ENCODE measurements around the gene GUCY1A2.
A peak's percentile ranks its signal among the peaks of the same experiment; 100 is the strongest.

Gene GUCY1A2

GRCh38 chr11:106969644-106970355 is 48.5 kb downstream of the GUCY1A2 start:
- TF ChIP-seq, protein P1, sequence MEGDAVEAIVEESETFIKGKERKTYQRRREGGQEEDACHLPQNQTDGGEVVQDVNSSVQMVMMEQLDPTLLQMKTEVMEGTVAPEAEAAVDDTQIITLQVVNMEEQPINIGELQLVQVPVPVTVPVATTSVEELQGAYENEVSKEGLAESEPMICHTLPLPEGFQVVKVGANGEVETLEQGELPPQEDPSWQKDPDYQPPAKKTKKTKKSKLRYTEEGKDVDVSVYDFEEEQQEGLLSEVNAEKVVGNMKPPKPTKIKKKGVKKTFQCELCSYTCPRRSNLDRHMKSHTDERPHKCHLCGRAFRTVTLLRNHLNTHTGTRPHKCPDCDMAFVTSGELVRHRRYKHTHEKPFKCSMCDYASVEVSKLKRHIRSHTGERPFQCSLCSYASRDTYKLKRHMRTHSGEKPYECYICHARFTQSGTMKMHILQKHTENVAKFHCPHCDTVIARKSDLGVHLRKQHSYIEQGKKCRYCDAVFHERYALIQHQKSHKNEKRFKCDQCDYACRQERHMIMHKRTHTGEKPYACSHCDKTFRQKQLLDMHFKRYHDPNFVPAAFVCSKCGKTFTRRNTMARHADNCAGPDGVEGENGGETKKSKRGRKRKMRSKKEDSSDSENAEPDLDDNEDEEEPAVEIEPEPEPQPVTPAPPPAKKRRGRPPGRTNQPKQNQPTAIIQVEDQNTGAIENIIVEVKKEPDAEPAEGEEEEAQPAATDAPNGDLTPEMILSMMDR (IDR thresholded peaks at IDR 0.05; ENCODE audit: low read length, missing control alignments) = no peak
- no peak overlapping the region for H3K4me3 ChIP-seq (replicated peaks; ENCODE audit: low read depth, low read length)
- no peak for DNase-seq (ENCODE audit: low read depth)

- TF ChIP-seq, protein P1 (IDR thresholded peaks at IDR 0.05; ENCODE audit: low read length, missing control alignments) = no peak
- DNase-seq (ENCODE audit: low read depth) = no peak
- no peak overlapping the region for H3K4me3 ChIP-seq (replicated peaks; ENCODE audit: low read depth, low read length)
These were observed 55.3 kb downstream of the GUCY1A2 start for GRCh38 chr11:106962995-106963394.

DNA sequence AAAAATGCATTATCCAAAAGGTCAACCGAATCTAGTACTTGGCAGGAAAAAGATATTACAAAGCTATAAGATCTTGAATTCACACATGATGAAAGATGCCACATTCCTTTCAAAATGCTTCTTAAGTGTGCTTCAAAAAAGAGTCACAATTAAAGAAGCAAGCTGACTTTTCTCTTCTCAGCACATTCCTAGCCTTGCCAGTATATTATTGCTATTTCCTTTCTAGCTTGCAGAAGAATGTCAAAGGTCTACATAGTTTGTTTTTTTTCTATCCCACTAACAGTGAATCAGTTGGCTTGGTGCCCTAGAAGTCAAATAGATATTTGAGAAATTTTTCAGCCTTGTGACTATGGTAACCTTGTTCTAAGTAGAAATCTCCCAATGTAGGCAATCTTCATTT is 56.8 kb downstream of the GUCY1A2 start:
- TF ChIP-seq, protein P1 (IDR thresholded peaks at IDR 0.05; ENCODE audit: low read length, missing control alignments) = no peak
- no peak overlapping the region for H3K4me3 ChIP-seq (replicated peaks; ENCODE audit: low read depth, low read length)
- peak; percentile 95 for DNase-seq (ENCODE audit: low read depth)

- TF ChIP-seq, protein P1 (IDR thresholded peaks at IDR 0.05; ENCODE audit: low read length, missing control alignments) = no peak
- DNase-seq (ENCODE audit: low read depth) = peak; percentile 34
- peak overlapping the region; percentile 4 for H3K4me3 ChIP-seq (replicated peaks; ENCODE audit: low read depth, low read length)
These were observed 57.2 kb downstream of the GUCY1A2 start for GRCh38 chr11:106961048-106961447.

DNA sequence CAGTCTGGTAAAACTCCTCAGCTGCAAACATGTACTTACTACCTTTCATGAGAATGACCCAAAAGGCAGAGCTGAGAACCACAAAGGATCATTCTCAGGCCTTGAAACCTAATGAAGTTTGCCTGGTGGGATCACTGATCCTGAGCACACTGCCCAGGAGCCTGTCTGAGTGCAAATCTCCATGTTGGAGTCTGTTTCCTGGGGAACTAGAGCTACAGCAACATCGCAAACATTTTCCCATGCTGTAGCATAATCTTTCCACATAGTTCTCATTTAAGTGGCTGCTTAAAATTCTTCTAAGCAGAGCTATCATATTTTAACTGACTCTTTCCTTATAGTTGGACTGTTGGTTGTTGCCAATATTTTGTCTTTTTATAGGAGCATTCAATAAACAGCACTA is 58.5 kb downstream of the GUCY1A2 start:
- TF ChIP-seq, protein P1 (IDR thresholded peaks at IDR 0.05; ENCODE audit: low read length, missing control alignments) = no peak
- H3K4me3 ChIP-seq (replicated peaks; ENCODE audit: low read depth, low read length) = no peak overlapping the region
- DNase-seq (ENCODE audit: low read depth) = peak; percentile 69

DNA sequence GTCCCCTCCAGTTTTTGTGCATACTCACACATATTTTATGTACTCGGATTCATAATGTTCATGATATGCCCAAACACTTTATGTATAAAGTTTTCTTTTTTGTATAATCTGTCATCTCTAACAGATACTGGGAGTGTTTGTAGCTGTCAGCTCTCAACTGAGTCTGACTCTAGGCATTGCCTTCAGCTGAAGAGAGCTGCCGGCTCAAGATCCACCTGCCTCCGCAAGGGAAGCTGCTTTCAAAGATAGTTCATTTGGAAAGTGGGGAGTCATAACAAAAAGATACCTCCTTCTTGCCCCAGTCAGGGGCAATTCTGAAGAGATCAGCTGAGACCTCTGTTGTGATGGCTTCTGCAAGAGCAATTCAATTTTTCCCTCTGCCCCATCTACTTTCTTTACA is 58.9 kb downstream of the GUCY1A2 start:
- no peak for DNase-seq (ENCODE audit: low read depth)

More for the DNA sequence above, 58.9 kb downstream of the GUCY1A2 start:
- TF ChIP-seq, protein P1 (IDR thresholded peaks at IDR 0.05; ENCODE audit: low read length, missing control alignments) = no peak
- no peak overlapping the region for H3K4me3 ChIP-seq (replicated peaks; ENCODE audit: low read depth, low read length)
